ENCODE data around the gene KRT7.

Gene KRT7

GRCh38 chr12:52193991-52194390 is 39.1 kb upstream of the KRT7 start:
- TF ChIP-seq CTCF (IDR thresholded peaks at IDR 0.05; ENCODE audit: low read depth, low read length) = no peak
- no peak overlapping the region for H3K4me3 ChIP-seq (ENCODE audit: low read depth, low read length)

GRCh38 chr12:52195065-52195730 is 37.8 kb upstream of the KRT7 start:
- no peak for TF ChIP-seq CTCF (IDR thresholded peaks at IDR 0.05; ENCODE audit: low read depth, low read length)

GRCh38 chr12:52197371-52198231 is 35.4 kb upstream of the KRT7 start:
- H3K4me3 ChIP-seq (ENCODE audit: low read depth, low read length) = no peak overlapping the region
- no peak for TF ChIP-seq CTCF (IDR thresholded peaks at IDR 0.05; ENCODE audit: low read depth, low read length)

More at GRCh38 chr12:52195065-52195730, 37.8 kb upstream of the KRT7 start:
- H3K4me3 ChIP-seq (ENCODE audit: low read depth, low read length) = no peak overlapping the region

- H3K4me3 ChIP-seq (ENCODE audit: low read depth, low read length) = no peak overlapping the region
- TF ChIP-seq CTCF (IDR thresholded peaks at IDR 0.05; ENCODE audit: low read depth, low read length) = no peak
Measured at GRCh38 chr12:52198454-52199215, 34.4 kb upstream of the KRT7 start.

- no peak overlapping the region for H3K4me3 ChIP-seq (ENCODE audit: low read depth, low read length)
- TF ChIP-seq CTCF (IDR thresholded peaks at IDR 0.05; ENCODE audit: low read depth, low read length) = no peak
Measured at GRCh38 chr12:52199294-52199919, 33.6 kb upstream of the KRT7 start.

GRCh38 chr12:52200086-52200780 is 32.8 kb upstream of the KRT7 start:
- TF ChIP-seq CTCF (IDR thresholded peaks at IDR 0.05; ENCODE audit: low read depth, low read length) = no peak
- no peak overlapping the region for H3K4me3 ChIP-seq (ENCODE audit: low read depth, low read length)
